Vagina (tissue), 2 donors: ENCODE measurements around the gene ACTRT2.

Source experiments
- CTCF ChIP-seq, 3 experiments: fragments of 450-650 bp in 2 of 3; fragments of 200-600 bp in 1 of 3; sonication (generic) in 1 of 3; IDR thresholded peaks; one replicate each; pipeline ENCODE4 v1.5.1; 2017 to 2019; ENCODE audit warnings: antibody characterized with exemption in 3 of 3, mild to moderate bottlenecking in 2 of 3, moderate library complexity in 2 of 3
- POLR2A ChIP-seq, 2 donors: fragments of 450-650 bp; IDR thresholded peaks; one replicate each; pipeline ENCODE4 v1.6.1; 2017; ENCODE audit warnings: antibody characterized with exemption in 2 of 2, mild to moderate bottlenecking in 2 of 2, moderate library complexity in 2 of 2
- POLR2AphosphoS5 ChIP-seq, 2 donors: sonication (generic); formaldehyde crosslinking; IDR thresholded peaks; one replicate each; pipeline ENCODE4 v1.9.0; 2017; ENCODE audit warnings: antibody characterized with exemption in 2 of 2, mild to moderate bottlenecking in 2 of 2, low read depth in 1 of 2; ENCODE audit not compliant: insufficient read depth in 1 of 2

- TF ChIP-seq CTCF (IDR thresholded peaks at IDR 0.05) (no peak), POLR2A (IDR thresholded peaks at IDR 0.05) (no peak), POLR2AphosphoS5 (IDR thresholded peaks at IDR 0.05; ENCODE audit: insufficient read depth in 1 of 2, low read depth in 1 of 2) (no peak)
These were observed 12.2 kb upstream of the ACTRT2 start for GRCh38 chr1:3009021-3009420.
